ENCODE results near the gene NDUFA5.

DNA sequence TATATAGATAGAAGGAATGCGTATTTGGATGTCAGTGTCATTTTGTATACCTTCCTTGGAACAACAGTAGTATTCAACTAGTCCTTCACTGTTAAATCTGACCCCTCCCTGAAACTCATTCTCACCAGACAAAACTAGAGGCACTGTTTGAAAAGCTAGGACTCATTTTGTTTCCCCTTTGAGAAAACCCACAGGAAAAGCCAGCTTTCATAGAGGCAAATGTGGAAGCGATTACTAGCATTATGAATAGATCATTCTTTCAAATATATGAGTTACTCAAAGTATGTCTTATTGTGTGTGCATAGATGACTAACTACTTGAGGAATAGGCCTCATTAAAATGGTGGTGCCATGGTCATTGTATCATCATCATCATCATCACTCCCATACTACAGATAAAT lies 42.1 kb upstream of the NDUFA5 start:
- TF ChIP-seq, protein P1, sequence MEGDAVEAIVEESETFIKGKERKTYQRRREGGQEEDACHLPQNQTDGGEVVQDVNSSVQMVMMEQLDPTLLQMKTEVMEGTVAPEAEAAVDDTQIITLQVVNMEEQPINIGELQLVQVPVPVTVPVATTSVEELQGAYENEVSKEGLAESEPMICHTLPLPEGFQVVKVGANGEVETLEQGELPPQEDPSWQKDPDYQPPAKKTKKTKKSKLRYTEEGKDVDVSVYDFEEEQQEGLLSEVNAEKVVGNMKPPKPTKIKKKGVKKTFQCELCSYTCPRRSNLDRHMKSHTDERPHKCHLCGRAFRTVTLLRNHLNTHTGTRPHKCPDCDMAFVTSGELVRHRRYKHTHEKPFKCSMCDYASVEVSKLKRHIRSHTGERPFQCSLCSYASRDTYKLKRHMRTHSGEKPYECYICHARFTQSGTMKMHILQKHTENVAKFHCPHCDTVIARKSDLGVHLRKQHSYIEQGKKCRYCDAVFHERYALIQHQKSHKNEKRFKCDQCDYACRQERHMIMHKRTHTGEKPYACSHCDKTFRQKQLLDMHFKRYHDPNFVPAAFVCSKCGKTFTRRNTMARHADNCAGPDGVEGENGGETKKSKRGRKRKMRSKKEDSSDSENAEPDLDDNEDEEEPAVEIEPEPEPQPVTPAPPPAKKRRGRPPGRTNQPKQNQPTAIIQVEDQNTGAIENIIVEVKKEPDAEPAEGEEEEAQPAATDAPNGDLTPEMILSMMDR (conservative IDR thresholded peaks at IDR 0.05; ENCODE audit: low read length), result no peak
- TF ChIP-seq EZH2phosphoT487 (IDR thresholded peaks at IDR 0.05; ENCODE audit: borderline replicate concordance, low read depth, low read length), result no peak
